GM21723 (cell line): ENCODE measurements around the gene SLC49A4.

Experiments used
- ATAC-seq: cut with Tn5 transposase; IDR thresholded peaks from one replicate; pipeline ENCODE4 v1.9.1; 2021; ENCODE audit warnings: mild to moderate bottlenecking, moderate library complexity; ENCODE audit not compliant: unreplicated experiment

SLC49A4 gene

DNA sequence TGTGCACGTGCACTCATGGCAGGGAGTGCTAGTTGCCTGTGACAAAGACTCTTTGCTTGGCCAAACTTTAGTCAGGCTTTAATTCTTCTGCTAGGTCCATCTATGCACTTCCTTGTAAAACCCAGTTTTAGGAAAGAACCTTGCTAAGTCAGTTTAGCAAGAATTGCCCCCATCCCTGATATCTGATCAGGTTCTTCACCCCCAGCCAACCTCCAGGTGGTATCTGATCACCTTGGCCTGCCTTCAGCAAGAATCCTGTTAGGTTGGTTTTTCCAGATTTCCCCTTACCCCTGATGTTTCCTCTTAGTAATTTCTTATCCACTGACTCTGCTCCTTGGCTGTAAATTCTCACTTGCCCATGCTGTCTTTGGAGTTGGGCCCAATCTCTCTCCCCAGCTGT lies 9.6 kb upstream of the SLC49A4 start:
- no peak for ATAC-seq

DNA sequence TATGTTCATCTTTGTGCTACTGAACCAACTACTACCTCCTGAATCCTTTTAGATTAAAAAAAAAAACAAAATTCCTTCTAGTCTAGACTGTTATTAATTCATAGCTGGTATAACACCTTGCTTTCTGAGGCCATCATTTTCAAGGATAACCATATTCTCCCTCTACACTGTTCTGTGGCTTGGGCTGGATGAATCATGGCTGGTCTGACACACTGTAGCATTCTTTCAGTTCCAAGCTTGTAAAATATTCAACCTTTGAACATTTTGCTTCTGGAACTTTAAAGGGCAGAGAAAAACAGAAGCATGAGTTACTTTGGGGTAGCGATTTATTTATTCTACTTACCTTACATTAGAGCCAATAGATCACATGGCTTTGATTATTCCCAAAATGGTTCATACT lies 8.8 kb upstream of the SLC49A4 start:
- no peak for ATAC-seq

DNA sequence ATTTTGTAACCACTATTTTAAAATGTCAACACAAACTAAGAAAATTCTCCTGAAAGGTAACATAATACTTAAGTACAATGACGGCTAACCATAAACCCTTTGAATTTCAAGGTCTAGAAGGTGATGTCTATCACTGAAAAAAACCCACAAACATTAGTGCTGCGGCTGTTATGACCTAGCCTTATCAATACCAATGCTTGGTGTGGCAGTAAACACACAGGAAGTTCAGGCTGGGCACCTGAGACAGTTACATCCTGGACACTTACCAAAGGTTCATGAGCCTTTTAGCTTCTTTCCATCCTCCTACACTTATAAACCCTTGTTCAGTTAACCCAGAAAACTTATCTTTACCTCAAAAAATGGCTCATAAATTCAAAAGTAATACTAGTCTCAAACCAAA lies 7.0 kb upstream of the SLC49A4 start:
- no peak for ATAC-seq

DNA sequence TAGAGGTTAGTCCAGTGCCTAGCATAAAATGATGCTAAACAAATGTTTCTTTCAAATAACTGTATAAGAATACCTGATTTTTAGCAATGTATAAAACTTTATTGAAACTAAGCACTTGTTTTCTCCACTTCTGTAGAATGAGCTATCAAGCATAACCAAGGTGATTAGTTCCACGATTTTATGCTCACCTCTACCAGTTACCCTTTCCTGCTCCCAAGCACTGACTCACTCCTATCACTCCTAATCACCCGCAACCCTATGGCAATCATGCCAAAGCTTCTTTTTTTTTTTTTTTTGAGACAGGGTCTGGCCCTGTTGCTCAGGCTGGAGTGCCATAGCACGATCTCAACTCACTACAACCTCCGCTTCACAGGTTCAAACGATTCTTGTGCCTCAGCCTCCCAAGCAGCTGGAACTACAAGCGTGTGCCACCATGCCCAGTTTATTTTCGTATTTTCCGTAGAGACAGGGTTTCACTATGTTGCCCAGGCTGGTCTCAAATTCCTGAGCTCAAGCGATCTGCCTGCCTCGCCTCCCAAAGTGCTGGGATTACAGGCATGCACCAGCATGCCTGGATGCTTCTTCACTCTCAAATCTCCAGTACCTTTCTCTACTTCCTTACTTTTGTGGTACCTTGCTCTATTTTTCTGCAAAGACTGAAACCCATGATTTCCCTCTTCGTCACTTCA lies 5.1 kb upstream of the SLC49A4 start:
- ATAC-seq = no peak

DNA sequence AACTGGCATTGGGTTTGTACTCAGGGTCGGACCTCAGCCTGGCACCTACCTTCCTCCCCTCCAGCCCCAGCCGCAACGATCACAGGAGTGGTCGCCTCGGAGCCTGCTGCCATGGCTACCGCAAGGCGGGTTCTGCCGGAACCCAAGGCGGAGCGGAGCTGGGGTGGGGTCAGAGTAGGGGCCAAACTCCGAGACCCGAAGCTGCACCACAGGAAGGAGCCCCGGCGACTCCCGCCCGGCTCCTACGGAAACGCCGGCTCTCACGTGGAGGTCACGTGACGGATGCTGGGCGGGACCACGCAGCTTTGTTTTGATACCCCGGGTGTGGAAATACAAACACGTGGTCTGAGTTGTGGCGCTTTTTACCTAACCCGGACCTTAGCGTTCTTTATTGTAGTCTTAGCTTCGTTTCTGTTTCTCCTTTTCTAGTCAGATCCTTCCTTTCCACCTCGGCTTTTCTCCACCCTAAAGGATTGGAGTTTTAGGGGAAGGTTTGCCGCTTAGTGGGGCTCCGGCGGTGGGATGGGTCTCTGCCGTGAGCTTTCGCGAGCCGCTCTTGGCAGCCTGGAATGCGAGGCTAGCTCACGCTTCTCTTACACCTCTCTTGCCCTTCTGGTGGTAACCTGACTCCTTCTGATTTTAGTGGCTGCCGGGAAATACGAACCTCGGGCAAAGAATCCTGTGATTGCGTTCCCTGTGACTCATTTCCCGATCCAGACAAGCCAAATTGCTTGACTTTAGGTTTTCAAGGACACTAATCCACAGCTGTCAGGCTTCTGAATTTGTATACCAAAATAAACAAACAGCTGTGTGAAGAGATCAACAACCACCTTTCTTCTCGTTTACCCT lies 1.1 kb upstream of the SLC49A4 start, which contains the start of gene HSPBAP1:
Gene HSPBAP1, minus strand, starts transcription at position 264 of the 849 bp plus-strand sequence. Its CDS starts 151 bp downstream, at position 113.
- no peak for ATAC-seq

DNA sequence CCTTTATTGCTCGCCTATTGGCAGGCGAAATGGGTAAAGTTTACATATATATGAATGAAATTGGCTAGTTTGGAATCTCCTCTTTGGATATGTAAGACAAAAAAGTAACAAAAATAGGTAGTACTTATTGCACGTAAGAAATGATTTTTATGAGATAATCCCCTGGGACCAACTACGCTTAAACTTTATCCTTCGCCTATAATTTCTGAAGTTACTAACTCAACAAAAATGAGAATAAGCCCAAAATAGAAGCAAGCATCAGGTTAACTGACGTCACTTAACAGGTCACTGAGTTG lies 438 bp upstream of the SLC49A4 start:
- no peak for ATAC-seq

DNA sequence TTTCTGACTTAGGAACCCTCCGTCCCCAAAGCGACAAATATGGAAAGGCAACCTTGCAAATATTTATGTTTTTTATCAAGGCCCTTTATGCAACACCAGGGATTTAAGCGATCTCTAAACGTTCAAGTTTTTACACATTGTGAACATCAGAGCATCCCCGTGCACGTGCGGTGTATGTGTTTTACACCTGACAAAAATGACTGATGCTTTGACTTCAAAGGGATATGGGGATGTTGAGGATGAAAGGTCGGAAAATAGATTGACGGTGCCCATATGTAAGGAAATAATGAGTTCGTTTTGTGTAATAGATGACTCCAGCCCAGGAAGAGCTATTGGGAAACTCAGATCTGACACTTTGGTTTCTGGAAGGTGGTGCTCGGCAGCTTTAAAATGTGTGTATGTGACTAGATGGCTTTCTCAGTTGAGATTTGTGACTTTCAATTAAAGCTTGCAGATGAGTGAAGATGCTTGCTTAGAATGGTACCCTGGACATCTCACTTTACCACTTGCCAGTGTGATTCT lies 866 bp downstream of the SLC49A4 start:
- no peak for ATAC-seq

DNA sequence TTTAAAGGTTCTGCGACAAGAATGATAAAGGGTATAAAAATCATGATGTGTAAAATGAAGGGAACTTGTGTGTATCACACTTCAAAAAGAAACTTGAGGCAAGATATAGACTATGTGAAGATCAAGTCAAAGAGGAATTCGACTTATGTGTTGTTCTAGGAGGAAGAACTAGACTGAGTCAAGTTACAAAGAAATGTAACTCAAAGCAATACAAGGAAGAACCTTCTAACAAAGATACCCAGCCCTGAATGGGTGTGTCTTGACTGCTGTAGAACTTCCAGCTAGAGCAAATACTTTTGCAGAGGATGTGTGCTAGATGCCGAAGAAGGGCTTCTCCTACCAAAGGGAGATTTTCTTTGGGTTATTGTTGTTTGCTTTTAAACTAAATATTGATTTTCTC lies 2.4 kb downstream of the SLC49A4 start:
- ATAC-seq = no peak

DNA sequence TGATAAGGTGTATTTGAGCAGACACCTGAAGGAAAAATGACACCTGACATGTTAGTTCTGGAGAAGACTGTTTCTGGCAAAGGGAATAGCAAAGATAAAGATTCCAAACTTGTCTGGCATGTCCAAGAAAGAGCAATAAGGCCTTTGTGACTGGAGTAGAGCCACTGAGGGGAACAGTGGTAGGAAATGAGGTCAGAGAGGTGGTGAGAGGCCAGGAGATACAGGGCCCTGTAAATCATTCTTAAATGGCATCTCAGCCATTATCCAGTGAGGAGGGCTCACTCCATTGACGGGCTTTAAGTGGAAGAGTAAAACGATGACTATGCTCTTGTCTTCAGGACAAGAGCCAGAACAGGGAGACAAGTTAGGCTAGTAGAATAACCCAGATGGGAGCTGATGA lies 4.5 kb downstream of the SLC49A4 start:
- ATAC-seq = no peak

DNA sequence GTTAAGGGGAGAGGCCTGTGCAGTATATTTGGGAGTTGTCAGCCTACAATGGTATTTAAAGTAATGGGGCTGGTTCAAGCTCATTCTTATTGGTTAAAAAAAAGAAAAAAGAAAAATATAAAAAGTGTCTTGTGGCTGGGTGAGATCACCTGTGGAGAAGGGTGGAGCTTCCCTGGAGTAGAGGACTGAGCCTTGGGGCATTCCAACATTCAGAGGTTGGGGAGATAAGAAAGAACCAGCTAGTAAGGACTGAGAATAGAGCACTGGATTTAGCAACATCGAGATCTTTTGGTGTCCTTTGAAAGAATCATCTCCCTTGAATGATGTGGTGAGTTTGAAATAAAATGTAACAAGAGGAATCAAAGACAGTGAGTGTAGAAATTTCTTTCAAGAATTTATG lies 5.2 kb downstream of the SLC49A4 start:
- no peak for ATAC-seq

DNA sequence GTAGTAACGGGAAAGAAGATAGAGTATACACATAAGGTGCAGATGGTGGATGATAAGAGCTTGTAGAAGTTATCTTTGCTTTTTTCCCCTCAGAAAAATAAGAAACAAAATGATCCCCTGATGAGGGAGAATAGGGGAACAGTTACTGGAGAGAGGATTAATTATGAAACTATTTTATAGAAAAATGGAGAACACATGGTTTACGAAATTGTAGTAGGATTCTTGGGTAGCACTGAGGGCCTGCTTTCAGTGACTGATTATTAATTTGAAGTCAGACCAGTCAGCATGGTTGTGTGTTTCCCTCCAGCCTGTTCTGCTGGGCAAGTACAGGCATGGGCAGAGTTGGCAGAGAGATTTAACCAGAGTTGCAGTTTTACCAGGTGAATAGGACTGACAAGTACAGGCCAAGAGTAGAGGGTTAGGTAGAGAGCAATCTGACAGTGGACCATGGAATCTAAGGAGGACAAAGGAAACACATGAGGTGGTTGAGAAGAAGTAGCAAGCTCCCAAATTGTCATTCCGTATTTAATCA lies 5.9 kb downstream of the SLC49A4 start:
- no peak for ATAC-seq

DNA sequence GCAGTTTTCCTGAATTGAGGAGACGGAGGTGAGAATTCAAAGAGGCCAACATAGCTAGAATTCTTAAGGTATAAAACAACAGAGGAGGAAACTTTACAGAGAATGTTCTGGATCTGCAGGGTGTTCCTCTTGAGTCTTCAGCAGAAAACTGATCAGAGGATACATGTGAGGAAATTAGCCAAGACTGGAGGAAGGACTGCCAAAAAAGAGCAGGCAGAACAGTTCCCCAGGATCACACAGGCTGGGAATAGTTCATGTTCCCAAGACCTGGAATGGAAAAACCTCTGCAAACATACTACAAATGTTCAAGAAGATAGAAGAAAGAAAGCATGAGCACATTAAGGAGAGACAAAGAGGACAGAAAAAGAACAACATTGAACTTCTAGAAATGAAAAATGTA lies 7.5 kb downstream of the SLC49A4 start:
- ATAC-seq = no peak

DNA sequence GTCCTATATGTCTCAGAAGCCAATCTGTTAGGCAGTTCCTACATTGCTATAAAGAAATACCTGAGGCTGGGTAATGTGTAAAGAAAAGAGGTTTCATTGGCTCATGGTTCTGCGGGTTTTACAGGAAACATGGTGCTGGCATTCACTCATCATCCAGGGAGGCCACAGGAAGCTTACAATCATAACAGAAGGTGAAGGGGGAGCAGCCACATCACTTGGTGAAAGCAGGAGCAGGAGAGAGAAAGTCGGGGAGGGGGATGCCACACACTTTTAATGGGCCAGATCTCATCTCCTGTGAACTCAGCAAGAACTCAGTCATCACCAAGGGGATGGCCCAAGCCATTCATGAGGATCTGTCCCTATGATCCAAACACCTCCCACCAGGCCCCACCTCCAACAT lies 9.1 kb downstream of the SLC49A4 start:
- ATAC-seq = no peak

DNA sequence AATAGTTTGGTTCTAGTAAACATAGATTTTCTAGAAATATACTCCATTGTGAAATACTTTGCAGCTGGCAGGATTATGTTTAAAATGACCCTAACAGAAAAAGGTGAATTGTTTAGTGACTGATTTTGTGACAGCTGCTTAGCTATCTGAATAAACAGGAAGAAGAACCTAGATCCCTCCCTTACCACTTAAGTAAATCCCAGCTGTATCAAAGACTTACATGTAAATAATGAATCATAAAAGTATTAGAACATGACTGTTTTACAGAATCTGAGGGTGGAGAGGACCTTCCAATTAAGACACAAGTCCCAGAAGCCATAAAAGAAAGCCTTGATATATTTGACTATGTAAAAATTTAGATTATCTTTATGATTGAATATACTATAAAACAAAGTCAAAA lies 15.9 kb downstream of the SLC49A4 start:
- no peak for ATAC-seq

DNA sequence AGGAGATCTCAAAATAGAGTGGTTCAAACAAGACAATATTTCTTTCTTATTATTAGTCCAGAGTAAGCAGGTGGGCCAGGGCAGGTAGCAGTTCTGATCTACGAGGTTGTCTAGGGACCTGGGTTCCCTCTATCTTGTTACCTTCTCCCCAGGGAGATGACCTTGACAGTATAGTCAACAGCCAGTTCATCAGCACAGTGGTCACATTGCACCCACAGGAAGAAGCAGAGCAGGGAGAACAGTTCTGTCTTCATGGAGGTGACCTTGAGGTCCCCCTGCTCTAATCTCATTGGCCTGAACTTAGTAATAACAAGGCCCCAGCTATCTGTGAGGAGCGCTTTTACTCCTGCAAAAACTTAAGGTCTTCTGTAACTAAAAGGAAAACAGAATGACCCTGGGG lies 21.7 kb downstream of the SLC49A4 start:
- no peak for ATAC-seq

DNA sequence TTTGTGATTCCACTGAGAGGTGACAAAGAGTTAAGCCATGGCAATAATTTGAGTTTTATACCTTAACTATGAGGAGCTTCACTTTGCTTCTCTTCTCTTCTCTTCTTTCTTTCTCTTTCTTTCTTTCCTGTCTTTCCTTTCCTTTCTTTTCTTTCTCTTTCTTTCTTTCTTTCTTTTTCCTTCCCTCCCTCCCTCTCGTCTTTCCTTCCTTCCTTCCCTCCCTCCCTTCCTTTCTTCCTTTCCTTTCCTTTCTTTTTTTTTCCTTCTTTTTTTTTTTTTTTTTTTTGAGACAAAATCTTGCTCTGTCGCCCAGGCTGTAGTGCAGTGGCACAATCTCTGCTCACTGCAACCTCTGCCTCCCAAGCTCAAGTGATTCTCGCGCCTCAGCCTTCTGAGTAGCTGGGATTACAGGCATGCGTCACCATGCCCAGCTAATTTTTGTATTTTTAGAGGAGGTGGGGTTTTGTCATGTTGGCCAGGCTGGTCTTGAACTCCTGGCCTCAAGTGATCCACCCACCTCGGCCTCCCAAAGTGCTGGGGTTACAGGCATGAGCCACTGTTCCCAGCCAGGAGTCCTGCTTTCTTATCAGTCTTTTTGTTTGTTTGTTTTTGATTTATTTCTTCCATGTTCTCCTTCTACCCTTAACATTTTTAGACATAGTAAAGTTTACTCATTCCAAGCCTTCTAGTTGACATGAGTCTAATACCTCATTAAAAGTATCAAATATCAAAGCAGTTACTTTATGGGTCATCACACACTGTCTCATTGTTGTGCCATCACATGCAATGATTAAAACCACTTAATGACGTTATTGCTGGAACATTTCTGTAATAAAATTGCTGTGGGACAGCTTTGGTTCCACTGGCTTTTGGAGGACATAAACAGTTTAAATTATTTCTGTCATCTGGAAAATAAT lies 29.9 kb downstream of the SLC49A4 start:
- ATAC-seq = no peak

DNA sequence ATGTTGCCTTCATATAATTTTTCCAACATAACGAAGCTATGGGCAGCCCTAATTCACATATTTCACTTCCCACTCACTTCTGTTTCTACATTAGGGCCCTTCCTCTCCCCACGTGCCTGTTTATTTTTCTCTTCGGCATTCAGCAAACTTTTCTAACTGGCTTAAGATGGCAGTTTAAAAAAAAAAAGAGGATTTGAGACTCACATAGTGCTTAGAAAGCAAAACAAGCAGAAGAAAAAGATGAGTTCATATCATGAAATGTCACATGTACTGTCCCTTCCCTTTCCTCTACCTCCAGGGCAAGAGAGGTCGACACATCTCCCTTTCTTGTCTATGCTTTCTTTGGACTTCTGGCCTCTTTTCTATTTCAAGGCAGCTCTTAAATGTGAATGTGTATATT lies 30.6 kb downstream of the SLC49A4 start:
- ATAC-seq = no peak

DNA sequence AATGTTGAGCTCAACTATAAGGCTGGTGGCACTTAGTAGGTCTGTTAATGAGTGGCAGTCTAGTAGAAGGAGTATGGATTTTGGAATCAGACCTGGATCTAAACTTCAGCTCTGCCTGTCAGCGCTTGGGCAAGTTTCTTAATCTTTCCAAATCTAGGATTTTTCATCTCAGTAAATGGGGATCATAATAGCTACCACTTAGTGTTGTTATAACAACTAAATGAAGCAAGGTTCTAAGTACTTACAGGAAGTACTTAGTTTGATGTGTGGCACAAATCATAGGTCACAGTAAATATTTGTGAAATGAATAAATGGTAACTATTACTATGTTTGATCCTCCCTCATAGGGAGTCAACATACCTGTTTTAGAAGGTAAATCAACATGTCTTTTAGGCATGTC lies 31.4 kb downstream of the SLC49A4 start:
- no peak for ATAC-seq

DNA sequence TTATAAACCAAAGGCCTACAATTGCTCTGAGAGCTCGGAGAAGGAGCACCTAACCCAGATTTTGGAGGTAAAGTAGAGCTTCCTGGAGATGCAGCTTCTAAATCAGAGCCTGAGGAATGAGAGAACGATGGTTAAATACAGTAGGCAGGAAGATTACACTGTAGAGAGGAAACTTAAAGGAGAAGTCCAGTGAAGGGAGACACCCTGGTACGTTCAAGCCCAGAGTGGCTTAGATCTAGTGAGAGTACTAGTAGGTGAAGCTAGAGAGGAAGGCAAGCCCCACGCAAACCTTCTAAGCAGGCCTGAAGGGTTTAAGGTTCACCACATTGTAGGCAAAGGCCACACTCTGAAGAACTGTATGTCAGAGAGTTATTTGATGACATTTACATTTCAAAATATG lies 33.4 kb downstream of the SLC49A4 start:
- ATAC-seq = no peak

DNA sequence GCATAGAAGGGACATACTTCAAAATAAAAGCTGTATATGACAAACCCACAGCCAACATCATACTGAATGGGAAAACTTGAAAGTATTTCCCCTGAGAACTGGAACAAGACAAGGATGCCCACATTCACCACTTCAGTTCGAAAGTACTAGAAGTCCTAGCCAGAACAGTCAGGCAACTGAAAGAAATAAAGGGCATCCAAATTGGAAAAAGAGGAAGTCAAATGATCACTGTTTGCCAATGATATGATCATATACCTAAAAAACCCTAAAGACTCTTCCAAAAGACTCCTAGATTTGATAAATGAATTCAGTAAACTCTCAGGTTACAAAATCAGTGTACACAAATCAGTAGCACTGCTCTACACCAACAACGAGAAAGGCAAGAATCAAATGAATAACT lies 40.7 kb downstream of the SLC49A4 start:
- ATAC-seq = no peak

DNA sequence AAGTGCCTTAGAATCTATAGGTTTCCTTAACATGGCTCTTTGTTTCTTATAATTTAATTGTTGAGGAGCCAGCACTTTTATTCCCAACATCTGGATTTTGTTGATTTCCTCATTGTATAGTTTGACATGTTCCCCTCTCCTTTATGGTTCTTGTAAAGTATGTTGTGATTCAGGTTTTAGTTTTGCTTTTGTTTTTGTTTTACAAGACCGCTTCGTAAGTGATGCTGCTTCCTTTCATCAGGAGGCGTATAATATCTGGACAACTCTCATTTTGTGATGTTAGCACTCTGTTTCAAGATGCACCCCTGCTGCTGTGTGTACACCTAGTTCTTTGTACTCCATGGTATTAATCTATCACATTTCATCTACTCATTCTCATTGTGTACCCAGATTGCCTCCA lies 48.7 kb downstream of the SLC49A4 start:
- no peak for ATAC-seq
